Myocyte (in vitro differentiated cells): ENCODE results near the gene GABRB1. TPM values are rescaled to one million over a fixed set of nuclear protein-coding genes. Genes with fewer than 3 reads are reported as not detected.

Source experiments
- DNase-seq: peaks from one replicate; pipeline ENCODE4 v3.0.0-alpha.2; 2012; ENCODE audit warnings: low read depth
- total RNA-seq: library from RNA; depleted of rRNA; stranded (reverse); fragments of >200 nt; gene quantifications from 2 replicates; pipeline ENCODE4 v1.2.3, GENCODE V29; 2014

Gene GABRB1
- total RNA-seq, 1 donor from 2014 or later, result not detected

DNA sequence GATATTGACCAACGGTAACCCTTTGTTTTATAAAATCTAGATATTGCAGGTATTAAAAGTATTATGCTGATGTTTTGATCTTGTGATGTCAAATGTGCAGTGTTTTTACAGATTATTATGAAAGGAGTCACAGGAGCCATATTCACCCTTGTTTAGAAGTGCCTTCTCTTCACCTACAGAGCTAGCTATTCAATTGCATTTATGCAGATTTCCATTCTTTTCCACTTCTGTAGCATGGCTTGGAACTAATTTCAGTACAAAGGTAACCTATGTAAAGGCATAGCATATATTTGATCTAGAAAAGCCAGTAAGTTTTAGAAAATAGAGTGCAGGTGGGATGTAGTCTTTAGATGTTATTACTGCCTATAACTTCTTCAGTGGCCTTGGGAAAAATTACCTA, 176.2 kb downstream of the GABRB1 start:
- no peak for DNase-seq

DNA sequence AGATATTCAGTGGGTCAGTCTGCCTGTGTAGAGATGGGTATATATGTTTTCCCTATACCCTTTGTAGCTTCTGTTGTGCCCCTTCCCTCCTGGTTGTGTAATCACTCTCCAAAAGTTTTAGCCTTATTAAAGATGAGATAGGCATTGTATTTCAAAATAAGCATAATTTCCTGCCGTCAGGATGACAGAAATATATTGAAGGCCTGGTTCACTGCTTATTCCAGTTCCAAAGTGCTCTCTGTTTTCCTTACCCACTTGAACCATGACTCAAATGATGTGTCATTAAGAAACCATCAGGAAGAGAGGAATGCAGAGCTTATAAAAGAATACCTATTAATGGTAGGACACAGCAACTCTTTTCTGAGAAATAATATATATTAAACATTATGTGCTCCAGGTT, 178.5 kb downstream of the GABRB1 start:
- DNase-seq, result peak; percentile 37

DNA sequence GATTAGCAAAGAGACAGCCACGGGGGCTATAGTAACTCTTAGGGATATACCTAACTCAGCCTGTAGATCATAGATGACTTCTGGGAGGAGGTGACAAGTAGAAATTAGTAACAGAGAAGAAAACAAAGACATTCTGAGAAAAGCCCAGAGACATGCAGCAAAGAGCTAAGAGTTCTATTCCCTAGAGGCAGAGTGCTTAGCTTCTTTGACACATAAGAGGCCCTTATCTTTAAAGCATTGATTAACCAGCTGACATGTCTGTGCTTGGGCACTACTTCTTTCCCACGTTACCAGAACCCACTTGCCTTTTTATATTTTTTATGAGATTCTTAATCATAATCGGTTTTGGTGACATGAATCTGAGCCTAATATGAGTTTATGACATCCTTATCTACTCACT, 179.5 kb downstream of the GABRB1 start:
- DNase-seq, result no peak

DNA sequence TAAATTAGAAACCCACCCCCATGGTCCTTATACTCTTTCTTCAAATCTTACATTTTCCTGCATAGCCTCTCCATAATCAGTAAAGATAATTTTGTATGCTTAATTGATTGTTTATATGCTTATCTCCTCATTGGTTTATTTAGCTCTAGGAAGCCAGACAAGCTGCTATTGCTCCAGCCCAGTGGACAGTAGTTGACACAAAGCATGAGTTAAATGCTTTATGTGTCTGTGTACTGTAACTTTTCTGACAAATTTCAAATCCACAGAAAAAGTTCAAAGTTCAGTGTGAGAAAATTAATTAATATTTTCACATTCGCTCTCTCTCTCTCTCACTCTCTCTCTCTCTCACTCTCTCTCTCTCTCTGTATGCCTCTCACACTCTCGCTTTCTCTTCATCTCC, 181.7 kb downstream of the GABRB1 start:
- DNase-seq, result no peak

DNA sequence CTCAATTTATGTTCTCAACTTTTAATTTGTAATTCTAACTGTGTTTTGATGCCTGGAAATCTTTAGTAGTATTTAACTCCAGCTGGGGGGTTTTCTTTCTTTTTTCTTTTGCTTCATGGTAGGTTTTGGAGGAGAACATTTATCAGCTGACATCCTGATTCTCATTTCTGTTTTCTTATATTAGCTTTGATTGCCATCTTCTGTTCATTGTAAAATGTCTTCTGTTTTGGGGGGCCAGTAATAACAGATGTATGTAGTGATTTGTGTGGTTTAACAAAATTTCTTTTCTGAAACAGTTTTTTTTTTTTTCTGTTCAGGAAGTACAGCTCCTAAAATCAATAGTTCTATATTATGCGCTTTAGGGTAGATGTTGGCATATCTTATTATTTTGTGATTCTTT, 182.2 kb downstream of the GABRB1 start:
- no peak for DNase-seq

DNA sequence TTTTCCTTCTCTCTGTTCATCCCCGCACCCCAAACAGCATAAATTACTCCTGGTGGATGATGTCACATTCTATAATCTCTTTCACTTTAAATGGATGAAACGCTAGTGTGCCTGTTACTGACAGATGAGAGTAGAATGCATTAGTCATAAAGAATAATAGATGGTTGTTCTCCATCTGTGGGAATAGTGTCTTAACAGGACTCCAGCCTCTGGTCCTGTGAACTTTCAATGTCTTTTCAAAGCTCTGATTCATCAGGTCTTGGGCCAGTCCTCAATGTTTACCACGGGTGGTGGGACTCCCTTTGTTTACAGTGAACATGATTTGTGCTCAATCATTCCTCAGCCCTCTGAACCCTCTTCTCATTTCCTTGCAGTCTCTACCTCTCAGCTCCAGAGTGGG, 182.6 kb downstream of the GABRB1 start:
- DNase-seq, result peak; percentile 54

DNA sequence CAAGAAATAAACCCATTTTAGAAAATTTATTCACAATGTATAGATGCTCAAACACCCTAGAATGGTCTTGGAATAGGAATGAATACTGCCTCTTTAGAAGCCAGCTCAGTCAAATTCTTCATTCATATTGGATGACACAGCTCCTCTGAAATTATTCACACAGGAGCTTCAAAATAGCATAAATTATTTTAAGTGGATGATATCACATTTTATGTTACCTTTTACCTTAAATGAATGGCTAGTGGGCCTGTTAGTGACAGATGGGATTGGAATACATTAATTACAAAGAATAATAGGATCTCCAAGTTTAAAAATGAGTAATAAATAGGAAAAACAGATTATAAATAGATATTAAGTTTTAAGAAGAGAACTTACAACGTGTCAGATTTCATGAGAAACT, 184.4 kb downstream of the GABRB1 start:
- DNase-seq, result no peak

DNA sequence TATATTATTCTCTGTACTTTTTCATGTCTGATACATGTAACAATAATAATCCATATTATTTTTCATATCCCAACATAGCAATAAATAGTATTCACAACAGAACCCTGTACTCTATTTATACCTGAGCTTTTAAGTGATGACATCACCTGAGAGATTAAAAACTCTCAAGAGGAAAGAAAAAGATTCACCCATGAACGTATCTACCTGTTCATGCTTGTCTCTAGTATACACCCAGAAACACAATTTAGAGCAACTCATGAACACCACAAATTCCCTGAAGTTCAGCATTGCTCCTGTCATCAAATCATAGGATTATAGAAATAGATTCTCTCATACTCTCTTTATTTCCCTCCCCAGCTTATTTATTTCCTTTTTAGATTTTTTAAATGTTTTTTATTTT, 185.9 kb downstream of the GABRB1 start:
- no peak for DNase-seq

DNA sequence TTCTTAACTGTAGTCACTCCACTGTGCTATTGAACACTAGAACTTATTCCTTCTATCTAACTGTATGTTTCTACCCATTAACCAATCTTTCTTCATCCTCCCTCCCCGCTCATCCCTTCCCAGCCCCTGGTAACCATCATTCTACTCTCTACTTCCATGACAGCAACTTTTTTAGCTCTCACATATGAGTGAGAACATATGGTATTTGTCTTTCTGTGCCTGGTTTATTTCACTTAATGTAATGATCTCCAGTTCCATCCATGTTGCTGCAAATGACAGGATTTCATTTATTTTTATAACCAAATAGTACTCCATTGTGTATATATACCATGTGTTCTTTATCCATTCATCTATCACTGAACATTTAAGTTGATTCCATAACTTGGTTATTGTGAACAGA, 186.5 kb downstream of the GABRB1 start:
- DNase-seq, result no peak

DNA sequence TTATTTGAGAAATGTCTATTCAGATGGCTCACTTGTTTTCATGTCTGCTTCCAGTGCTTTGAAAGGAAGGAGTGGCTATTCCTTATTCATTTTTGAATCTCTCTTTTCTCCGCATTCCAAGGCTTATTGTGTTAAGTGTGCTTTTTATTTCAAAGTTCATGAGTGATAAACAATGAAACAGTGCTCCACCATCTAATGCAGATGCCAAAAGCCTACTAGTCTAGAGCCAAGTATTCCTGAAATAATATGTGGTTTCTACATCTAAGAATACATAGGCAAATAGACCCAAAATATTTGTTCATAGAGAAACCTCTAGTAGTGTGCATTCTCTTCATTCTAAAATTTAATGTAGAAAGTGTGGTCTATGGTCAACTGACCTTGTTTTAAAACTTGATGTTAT, 187.3 kb downstream of the GABRB1 start:
- no peak for DNase-seq

DNA sequence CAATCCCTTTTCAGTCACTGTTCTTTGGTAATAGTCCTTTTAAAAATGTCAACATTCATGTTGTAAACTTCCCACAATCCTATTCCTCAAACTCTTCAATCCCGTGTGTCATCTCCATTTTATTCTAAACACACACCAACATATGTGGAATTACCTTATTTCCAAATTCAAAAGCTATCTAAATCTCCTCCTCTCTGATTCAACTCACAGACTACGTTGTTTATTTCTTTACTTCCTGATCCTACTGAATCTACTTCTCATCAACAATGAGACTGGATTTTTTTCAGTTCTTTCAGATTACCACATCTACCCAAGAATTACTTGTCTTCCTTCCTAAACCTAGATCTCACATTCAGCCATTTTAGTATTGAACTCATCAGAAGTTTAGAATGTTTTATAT, 188.2 kb downstream of the GABRB1 start:
- DNase-seq, result no peak

DNA sequence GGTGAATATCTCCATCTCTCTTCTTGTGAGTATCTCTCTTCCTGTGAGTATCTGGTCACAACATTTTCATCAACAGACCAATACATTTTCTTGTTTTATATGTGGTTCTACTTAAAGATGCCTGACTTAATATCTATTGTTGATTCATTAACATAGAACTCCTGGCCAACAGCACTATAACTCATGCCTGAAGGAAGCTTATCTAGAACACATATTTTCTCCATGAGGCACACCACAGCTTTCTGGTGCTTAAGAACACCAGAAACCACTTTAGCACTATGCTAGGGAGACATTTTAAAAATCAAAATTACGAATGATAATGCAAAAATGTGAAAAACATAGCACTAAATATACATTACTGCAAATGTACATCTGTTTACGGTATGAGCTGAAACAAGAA, 190.4 kb downstream of the GABRB1 start:
- no peak for DNase-seq

DNA sequence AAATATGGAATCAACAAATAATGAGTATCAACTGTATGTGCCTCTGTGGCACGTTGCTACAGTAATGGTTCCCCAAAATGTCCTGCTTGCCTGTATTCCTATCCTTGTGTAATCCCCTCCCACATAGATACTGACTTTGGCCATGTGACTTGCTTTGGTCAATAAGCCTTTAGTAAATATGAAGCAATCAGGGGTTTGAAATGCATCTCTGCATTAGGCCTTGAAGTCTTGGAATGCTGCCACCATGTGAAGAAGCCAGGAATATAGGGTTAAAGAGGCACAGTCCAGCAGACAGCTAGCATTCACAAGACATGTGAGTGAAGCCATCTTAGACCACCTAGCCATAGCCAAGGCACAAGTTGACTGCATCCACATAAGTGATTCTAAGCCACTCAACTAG, 190.9 kb downstream of the GABRB1 start:
- no peak for DNase-seq

DNA sequence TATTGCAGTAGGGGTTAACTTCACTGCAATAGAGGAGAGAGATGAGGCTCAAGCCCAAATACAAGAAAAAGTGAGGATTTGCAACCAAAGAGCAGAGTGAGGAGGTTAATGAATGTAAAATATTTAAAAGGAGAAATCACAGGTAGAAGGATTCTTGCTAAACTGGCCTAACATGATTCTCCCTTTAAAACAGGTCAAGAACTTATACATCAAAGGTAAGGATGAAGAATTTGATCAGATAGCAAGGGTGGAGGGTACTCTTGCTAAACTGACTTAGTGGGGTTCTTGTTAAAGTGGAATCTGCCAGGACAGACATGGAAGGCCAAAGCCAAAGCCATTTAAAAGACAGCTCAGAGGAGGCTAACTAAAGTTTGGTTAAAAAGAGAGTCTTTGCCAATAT, 193.0 kb downstream of the GABRB1 start:
- no peak for DNase-seq

DNA sequence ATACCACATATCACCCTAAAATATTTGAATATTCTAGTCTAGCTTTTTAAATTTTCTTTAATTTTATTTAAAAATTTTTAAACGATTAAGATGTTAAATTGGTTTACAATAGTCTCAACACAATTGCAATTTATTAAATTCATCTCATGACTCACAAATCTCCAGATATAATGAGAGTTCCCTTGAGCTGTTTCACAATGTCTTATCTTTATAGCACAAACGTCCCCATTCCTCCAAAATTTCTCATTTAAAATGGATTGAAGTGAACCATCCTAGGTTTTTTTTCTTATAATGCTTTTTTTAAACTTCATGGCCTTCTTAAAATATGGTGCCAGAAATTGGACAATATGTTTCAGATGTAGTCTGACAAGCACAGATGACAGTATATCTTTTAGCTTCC, 204.4 kb downstream of the GABRB1 start:
- DNase-seq, result no peak

DNA sequence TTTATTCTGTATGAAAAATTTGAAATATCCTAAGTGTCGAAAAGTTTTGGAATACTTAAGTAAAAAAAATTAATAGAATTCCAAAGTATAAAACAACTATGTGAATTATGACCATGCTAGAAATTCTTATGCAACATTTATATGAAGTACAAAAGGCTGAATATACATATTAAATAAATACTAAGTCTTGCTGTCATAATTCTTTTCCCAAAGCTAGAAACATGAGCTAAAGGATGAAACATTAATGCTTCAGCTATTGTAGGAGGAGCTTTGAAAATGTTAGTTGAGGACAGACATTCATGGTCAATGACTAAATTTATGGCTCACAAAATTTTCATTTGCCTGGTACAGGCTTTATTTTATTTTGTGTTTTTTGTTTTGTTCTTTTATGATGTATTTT, 207.3 kb downstream of the GABRB1 start:
- no peak for DNase-seq

DNA sequence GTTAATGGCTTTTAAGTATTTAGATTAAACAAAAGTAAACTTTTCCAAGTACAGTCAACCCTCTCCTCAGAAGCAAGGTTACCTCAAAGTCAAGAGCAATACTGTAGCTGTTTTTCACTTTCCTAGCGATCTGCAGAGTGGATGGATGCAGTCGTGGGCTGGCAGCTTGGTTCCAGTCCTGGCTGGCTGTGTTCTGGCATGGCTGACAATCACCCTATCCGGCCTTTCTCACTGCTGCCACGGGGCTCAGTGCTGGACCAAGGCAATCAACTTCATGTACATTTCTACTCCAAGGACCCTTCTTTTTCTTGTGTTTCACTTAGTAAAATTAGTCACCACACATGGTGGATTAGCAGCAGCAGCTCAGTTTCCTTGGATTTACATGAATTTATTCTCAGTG, 208.3 kb downstream of the GABRB1 start:
- no peak for DNase-seq

DNA sequence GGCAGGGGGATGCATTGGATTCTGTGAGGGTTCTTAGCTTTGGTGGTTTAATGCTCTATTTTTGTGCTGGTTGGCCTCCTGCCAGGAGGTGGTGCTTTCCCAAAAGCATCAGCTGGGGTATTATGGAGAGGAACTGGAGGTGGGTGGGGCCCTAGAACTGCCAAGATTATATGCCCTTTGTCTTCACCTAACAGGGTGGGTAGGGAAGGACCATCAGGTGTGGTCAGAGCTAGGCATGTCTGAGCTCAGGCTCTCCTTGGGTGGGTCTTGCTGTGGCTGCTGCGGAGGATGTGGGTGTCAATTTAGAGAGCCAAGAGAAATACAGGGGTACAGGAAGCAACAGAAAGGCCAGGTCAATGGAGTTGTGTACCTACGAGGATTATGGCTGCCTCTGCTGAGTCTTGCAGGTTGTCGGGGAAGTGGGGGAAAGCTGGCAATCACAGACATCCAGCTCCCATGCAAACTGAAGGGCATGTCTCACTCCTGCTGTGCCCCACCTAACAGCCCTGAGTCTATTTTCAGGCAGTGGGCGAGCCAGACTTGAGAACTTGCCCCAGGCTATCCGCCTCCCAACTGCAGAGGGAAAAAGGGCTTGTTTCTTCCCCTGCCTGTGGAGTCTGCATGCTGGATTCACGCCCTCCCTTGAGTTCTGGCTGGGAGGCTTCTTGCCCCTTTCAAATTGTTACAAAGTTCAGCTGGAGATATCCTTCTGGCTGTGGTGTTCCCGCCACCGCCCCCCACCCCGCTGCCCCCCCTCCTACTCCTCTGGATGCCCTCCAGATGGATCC, 220.2 kb downstream of the GABRB1 start:
- DNase-seq, result no peak

DNA sequence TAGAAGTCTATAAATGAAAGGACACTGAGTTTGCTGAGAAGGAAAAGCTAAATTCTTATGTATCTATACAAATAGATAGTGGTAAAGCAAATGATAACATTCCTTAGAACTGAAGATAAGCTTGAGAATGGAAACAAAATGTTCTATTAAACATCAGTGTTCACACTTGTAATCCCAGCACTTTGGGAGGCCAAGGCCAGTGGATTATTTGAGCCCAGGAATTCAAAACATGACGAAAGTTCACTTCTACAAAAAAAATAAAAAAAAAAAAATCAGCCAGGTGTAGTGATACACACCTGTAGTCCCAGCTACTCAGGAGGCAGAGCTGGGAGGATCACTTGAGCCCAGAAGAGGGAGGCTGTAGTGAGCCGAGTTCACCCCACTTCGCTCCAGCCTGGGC, 232.4 kb downstream of the GABRB1 start:
- no peak for DNase-seq

DNA sequence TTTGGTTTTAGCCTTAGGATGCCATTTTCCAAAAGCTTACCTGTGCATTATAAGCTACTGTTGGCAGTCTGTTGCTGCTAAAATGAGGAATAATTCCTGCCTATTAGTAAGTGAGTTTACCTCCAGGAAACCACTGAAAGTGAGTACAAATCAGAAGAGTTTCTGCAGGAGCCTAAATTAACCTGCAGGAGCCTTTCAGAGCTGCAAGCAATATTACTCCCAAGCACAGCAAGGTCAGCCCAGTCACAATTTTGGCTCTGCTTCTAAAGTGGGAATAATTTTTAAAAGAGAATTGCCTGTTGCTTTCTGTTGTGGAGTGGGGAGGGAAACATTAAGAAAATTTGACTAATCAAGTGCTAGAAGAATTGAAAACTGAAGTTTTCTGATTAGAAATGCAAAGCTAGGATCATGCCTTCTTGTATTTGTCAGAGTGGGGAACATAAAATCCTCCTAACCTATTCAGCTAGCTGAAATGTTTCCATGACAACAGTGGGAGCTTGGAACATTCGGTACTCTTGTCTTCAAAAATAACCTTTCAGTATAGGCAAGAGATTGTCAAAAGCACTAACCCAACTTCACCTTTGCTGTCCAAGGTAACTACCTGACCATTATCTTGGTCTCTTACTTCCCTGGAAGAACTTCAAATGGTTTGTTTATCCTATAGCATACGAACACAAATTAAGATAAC, 239.0 kb downstream of the GABRB1 start:
- no peak for DNase-seq

DNA sequence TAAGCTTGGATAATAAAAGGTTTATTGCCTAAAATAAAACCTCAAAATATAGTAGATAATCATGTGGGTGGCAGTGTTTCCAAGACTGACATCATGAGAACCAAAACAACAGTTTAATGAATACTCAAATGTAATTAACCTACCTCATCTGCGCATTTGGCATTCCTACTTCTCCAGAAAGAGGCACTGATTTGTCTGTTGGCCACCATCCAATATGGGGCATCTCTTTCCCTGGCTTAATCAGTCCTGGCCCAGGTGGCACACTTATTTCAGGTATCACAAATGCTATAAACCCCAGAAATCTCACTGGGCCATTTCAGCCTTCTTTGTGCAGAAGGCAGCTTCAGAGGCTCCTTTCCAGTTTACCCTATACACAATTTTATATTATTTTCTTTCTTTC, 239.9 kb downstream of the GABRB1 start:
- no peak for DNase-seq

DNA sequence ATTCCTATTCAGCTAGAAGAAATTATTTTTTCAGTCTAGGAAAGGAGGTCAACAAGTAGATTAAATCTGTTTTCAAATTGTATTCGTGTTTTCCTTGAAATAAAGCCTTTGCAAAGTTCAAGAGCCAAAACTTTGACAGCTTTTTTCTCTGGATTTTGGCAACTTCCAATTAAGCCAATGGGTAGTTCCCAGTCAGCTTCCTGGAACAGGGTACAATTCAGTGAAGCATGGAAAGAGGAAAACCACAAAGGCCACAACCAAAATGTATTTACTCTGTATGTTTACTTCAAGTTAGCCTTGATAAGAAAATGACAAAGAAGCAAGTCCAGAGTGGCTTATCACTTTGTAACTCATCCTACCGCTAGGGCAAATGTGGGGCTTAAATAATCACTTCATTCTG, 243.5 kb downstream of the GABRB1 start:
- no peak for DNase-seq

DNA sequence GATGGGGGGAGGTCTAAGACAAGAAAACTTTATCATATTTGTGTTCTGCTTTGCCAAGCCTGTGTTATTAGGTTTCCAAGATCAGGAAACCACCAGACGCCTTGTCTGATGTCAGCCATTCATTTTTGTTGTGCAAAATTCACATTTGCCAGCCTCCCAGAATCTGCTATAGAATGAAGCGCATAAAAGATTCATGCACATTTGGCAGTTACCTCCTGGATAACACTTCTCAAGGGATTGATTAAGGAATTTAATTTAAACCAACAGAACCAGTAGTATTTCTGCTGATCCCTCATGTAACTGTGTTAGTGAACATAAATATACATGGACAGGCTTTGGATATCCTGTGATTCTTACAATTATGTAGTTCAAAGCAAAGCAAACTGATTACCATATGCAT, 244.2 kb downstream of the GABRB1 start:
- DNase-seq, result no peak
